NCI-H82 treated with DMSO at 0.1 percent for 48 hours (cell line): ENCODE results near the gene ACTG2.

ENCODE experiments used
- DNase-seq: peaks from one replicate; lab custom pipeline; 2025; ENCODE audit not compliant: unreplicated experiment; lab: John Stamatoyannopoulos, UW

The ACTG2 gene

DNA sequence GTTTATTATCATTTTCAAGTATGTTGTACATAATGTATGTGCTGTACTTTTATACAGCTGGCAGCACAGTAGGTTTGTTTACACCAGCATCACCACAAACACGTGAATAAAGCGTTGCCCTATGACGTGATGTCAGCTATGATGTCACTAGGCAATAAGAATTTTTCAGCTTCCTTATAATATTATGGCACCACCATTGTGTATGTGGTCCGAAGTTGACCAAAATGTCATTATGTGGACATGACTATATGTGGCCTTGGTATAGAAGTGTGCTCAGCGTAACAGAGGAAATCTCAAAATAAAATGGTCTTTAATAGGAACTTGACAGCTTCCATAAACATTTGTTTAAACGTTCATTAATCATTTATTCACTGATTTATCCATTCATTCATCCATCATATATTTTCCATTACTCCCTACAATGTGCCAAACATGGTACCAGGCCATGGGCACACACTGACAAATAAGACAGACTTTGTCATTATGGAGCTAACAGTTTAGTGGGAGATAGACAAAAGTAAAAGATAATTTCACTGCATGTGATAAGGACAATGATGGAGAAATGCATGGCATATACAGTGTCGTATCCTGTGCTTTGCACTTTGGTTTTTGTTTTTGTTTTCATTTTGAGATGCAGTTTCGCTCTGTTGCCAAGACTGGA, 18.9 kb downstream of the ACTG2 start:
- DNase-seq, result no peak

DNA sequence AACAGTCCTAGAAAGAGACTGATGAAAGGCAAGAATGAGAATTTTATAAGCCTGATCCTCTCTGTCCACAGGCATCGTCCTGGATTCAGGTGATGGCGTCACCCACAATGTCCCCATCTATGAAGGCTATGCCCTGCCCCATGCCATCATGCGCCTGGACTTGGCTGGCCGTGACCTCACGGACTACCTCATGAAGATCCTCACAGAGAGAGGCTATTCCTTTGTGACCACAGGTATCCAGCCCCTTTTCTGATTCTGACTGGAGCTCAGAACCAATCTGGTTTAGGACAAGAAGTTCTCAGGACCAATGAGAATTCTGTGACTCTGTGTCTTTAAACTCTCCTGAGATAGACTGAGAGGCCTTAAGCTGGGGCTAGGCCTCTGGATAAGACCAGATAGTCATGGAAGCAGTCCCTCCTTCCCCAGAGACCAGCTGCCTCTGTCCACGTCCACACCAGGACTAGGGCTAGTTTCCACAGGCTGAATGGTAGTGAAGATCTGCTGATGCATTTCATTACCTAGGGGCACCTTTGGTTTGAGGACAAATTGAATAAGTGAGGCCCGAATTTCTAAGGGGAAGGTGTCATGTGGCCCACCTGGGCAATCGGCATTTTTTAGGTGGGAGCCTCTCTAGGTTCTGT, 20.7 kb downstream of the ACTG2 start:
- no peak for DNase-seq

DNA sequence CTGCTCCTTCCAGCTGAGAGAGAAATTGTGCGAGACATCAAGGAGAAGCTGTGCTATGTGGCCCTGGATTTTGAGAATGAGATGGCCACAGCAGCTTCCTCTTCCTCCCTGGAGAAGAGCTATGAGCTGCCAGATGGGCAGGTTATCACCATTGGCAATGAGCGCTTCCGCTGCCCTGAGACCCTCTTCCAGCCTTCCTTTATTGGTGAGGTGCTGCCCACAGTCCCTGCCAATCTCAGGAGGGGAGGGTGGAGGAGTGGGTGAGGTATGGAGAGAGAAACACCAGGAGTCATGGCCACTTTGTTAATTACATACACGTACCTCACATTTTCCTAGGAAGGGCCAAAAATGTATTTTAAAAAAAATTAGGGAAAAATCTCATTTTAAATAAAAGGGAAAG, 21.9 kb downstream of the ACTG2 start:
- DNase-seq, result no peak

DNA sequence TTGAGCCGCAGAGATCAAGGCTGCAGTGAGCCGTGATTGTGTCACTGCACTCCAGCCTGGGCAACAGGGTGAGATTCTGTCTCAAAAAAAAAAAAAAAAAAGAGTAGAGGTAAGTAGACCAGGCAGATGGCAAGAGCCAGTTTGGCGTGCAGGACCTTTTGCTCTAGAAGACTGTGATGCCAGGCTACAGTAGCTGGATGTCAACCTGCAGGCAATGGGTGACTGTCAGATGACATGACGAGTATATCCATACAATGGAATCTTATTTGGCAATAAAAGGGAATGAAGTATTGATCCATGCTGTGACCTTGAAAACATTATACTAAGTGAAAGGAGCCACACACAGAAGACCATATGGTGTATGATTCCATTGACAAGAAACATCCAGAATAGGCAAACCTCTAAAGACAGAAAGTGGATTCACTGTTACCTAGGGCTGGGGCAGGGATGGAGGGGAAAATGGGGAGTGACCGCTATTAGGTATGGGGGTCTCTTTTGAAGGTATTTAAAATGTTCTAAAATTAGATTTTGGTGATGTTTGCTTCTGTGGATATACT, 22.7 kb downstream of the ACTG2 start:
- DNase-seq, result no peak

DNA sequence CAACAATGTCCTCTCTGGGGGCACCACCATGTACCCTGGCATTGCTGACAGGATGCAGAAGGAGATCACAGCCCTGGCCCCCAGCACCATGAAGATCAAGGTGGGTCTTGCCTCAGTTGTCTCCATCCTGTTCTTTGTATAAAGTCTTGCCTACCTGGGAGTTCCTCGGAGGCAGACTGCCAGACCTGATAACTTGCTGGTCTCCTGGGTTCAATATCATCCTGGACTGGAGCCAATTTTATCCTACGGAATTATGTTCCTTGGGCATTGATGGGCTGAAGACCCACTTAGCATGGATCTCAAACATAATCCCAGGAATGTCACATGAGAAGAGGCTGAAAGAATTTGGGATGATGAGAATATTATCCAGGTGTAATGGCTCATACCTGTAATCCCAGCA, 23.9 kb downstream of the ACTG2 start:
- no peak for DNase-seq

DNA sequence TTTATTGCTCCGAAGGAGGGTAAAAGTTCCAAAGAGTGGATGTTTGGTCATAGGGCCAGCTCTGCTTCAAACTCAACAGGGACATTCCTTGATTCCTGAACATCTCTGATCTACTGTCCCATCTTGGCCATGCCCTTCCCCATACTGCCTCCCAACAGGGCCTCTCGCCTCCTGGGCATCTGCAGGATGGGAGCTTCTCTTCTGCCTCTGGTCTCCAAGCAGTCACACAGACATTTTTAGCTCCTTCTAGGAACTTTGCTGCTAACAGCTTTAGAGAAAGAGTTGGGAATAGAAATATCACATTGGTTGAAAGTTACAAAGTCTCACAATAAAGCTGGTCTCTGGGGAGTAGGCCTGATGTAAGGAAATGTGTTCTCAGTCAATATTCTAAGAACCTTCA, 24.5 kb downstream of the ACTG2 start:
- DNase-seq, result no peak

DNA sequence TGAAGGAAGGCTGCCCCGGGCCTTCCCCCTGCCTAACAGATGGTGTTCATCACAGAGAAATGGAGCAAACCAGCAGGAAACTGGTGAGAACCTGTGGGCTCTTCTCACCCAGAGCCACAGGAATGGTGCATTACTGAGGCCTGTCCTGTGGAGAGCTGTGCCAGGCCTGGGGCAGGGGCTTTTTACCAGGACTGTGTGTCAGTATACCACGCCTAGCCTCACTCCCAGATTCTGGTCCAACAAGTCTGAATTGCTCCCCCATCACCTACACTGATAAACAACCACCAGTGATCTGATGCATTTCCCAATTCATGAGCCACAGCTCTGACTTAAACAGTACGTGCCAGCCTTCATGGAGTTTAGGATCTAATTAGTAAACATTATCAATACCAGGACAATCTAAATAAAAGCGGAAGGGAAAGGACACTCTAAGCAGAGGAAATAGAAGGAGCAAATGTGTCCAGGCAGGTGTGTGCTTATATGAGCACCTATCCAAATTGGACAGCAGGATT, 24.9 kb downstream of the ACTG2 start:
- no peak for DNase-seq

DNA sequence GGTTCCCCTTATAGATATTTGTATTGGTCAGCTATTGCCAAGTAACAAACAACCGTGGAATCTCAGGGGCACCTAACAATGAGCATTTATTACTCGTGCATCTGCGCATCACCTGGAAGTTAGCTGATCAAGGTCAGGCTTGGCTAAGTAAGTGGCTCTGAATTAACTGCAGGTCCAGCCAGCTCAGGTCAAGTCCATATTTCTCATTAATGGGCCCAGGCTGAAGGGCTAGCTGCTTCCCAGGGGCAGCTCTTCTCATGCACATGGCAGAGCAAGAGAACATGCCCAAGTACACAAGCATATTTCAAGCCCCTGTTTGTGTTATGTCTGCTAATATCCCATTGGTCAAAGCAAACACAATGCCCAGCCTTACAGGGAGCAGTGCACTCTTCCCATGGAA, 26.0 kb downstream of the ACTG2 start:
- DNase-seq, result no peak

DNA sequence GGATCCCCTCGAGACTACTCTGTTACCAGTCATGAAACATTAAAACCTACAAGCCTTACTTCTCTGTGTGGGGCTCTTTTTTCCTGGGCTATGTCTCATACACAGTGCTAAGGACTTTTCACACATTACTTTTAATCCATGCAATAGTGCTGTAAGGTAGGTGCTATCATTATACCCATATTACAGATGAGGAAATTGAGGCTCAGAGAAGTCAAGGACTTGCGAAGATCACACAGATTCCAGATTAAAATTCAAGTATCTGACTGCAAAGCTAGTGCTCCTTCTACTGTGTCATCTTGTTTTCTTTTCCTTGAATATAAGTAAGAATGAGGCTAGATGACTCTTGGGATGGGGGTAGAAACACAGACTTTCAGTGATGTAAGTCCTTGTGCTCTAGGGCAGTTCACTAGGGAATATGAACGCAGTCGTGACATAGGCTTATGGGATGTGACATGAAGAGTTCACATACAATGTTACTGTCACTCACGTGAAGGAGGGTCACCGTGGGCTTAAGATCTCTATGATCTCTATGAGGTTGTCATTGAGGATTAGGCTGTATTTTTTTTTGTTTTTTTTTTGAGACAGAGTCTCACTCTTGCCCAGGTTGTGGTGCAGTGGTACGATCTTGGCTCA, 26.9 kb downstream of the ACTG2 start:
- no peak for DNase-seq

DNA sequence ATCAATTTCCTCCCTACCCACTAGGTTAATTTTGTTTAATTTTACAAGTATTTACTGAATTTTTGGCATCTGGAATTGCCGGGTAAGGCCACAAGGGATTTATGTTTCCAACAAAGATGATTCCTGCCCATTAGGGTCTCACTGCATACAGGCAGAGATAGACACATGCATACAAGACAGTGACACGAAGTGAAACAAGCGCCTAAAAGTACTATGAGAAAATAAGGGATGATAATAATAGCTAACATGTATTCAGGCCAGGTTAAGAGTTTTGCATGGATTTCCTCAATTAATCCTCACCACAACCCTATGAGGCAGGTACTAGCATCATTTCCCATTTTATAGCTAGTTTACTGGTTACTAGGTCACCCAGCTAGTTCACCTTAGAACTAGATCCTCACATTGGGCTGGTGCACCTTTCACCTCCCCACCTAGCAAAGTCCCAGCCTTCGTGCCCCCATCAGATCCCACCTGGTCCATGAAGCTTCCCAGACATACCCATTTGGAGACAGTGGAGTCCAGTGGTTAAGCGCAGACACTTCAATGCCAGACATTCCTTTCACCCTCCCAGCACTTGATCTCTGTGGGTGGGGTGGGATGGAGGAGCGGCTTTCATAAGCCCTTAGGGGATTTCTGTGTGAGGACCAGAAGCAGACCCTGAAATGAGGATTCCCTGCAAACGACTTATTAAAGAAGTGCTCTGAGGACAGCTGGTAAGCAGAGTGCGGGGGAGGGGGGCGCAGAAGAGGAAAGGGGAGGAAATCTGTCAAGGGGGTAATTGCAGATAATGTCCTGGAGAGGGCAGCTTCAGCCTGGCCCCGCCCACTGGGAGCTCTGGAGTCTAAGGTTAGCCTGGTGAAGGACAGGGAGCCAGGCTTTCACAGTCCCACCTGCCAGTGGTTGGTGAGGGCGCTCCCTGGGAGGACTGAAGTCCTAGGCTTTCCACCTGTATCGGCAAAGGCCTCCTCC, 28.1 kb downstream of the ACTG2 start:
- DNase-seq, result peak; percentile 84

DNA sequence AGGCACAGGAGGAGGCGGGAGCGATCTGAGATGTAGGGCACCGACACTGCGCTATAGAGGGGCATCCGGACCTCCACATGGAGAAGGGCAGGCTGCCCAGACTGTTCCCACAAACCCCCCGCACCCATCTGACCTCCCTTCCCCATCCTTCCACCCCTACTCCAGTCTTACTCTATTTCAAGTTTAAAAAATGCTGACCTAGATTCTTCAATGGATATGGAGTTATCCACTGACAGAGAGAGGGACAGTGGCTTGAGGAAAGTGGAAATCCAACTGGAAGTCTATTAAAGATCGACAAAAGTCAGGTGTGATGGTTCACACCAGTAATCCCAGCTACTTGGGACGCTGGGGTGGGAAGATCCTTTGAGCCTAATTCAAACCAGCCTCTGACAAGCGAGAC, 28.8 kb downstream of the ACTG2 start:
- DNase-seq, result no peak

DNA sequence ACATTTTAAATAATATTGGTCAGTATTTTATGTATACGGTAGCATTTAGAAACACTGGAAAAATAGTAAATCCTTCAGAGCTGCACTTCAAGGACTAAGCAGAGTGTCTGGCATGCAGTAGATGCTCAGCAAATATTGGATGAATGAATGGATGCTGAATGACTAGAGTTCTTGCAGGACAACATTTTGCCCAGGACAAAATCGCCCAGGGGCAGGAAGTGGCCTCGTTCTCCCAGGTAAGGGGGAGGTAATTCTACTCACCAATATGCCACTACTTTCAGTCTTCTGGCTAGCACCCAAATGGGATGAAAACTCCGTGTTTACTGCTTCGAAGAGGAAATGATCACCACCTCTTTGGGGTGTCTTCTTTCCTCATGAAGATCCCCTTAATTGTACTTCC, 29.9 kb downstream of the ACTG2 start:
- DNase-seq, result no peak

DNA sequence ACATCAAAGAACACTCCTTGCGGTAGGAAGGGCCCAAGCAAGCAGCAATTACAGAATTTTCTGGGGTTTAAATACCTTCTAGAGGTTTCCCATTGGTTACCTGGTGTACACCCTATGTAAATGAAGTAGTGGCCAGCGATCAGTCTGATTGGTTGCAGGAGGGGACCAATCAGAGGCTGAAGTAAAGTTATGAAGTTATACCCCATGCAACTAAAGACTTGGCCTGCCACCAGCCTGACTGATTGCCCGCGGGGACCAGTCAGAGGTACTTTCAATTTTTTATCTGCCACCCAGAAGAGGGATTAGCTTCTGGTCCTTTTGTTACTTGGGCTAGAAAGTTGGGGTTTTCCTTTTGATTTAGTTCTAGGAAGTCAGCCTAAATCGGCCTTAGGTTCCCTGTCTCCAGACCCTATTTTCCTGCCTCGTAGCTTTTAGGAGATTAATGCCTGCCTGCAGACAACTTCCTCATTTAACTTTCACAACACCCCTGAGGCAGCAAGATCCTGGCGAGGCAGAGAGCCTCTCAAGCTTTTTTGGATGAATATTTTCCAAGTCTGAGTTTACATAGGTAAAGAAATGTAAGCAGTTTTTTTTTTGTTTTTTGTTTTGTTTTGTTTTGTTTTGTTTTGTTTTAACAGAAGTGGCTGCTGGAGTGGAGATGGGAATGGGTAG, 32.4 kb downstream of the ACTG2 start:
- no peak for DNase-seq

DNA sequence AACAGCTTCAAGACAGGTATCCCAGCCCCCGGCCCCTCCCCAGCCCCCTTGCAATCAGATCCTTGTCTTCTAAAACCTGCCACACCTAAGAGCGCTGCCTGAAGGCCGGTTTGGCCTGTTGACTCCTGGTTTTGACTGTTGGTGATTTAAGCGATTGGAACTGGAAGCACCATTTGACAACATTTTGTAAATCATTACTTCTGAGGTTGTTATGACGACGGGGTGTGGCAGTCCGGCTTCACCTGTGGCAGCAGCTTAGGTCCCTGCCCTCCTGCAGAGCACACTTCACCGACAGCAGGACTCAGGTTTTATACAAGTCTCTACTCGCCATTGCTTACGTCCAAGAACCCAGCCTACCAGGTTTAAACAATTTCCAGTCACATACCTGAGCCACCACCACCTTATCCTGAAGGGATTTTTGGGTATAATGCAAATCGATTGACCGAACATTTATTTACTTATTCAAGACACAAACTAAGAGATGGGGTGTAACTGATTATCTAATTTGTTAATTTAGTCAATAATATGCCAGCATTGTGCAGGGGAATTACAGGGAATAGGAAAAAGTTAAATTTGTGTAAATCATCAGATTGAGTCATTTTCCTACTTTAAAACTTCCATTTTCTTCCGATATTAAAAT, 33.2 kb downstream of the ACTG2 start:
- DNase-seq, result no peak

DNA sequence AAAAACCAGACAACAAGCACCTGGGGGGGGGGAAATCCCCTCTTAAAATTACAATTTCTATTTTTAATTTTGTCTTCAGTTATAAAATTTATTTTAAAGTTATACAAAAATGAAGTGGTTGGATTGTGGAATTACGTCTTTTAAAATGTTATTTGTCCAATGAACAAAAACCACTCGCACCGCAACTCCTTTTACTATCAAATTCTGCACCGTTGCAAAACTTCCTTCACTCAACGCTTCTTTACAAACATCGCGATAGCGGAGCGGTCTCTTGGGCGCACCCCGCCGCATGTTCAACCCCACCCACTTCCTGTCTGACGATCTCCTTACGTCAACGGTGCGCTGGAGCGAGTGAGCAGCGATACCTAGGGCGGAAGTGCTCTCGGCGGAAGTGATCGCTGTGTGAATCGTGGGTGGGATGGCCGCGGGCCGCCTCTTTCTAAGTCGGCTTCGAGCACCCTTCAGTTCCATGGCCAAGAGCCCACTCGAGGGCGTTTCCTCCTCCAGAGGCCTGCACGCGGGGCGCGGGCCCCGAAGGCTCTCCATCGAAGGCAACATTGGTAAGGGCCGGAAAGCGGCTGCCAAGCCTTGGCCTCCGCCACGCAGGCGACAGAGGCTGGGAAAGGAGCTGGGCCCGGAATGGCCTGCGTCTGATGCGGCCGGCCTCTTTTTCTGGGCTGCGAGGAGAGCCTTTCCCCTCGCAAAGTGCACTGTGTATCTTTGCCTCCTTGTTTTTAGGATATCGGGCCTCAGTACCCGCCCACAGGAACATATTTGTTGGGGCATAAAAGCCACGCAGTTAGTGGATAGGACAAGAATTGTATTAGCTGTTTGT, 33.9 kb downstream of the ACTG2 start, which contains the start of gene DGUOK:
Gene DGUOK, plus strand, starts transcription at position 388 of the 835 bp plus-strand sequence. Its CDS starts 31 bp downstream, at position 419.
- peak; percentile 98 for DNase-seq

DNA sequence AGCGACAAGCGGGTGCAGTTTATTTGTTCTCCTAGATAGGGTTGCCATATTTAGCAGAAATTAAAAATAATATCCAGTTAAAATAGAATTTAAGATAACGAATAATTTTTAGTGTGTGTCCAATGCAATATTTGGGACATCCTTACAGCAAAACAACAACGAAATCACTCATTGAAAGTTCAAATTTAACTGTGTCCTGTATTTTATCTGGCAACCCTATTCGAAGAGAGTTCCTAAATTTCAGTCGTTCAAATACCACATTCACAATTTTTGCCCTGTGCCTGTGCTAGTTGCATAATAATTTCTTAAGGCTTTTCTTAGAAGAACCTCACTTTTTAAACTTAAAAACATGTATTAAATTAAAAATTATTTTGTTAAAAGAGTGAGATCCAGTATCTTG, 34.5 kb downstream of the ACTG2 start:
- DNase-seq, result no peak

DNA sequence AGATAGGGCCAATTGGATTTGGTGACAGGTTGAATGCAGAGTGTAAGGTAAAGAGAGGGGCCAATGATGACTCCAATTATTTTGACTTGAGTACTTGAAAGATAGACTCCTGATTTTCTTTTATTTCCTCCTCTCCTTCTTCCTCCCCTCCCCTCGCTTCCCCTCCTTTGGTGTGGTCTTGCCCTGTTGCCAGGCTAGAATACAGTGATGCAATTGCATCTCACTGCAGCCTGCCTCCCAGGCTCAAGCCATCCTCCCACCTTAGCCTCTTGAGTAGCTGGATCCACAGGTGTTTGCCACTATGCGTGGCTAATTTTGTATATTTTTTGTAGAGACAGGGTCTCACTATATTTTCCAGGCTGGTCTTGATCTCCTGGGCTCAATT, 36.1 kb downstream of the ACTG2 start:
- DNase-seq, result no peak

DNA sequence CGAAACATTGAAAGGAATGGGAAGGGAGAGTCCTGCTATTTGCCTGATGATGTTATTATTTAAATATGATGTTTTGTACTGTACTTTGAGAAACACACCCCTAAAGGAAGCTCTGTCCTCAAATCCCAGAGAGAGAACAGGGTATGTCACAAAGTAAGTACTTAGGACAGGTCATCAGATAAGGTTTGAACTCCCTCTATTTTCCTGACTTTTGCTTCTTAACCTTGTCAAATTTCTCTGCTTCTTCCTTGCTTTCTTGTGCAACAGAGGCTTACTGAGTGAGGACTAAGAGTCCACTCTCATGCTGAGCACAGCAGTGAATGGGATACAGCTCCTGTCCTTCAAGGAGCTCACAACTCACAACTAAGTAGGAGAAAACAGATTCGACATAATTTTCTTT, 37.6 kb downstream of the ACTG2 start:
- DNase-seq, result no peak
